Peyer's patch (tissue), 4 donors: ENCODE data around the gene TWSG1. TPM values are rescaled to one million over a fixed set of nuclear protein-coding genes. Genes with fewer than 3 reads are reported as not detected.

ENCODE experiments used
- DNase-seq, 3 donors: peaks; one replicate each; pipeline ENCODE4 v3.0.0-alpha.2; 2017 to 2019
- H3K27ac ChIP-seq, 4 donors: fragments of 200-600 bp; sonication (generic); one replicate each; pipeline ENCODE4 v1.5.1; 2016 to 2019
- H3K27me3 ChIP-seq, 2 donors: fragments of 200-600 bp; sonication (generic); one replicate each; pipeline ENCODE4 v1.5.1; 2019
- H3K36me3 ChIP-seq, 3 donors: fragments of 200-600 bp; sonication (generic); one replicate each; pipeline ENCODE4 v1.5.1; 2016 to 2019
- H3K4me1 ChIP-seq, 4 donors: fragments of 200-600 bp; sonication (generic); one replicate each; pipeline ENCODE4 v1.5.1; 2016 to 2019
- H3K4me3 ChIP-seq, 4 donors: fragments of 200-600 bp; sonication (generic); 1 replicate in 3 of 4; 2 replicates in 1 of 4; pipeline ENCODE4 v1.5.1; 2016 to 2019; ENCODE audit warnings: mild to moderate bottlenecking in 1 of 4
- H3K9me3 ChIP-seq, 4 donors: fragments of 200-600 bp; sonication (generic); one replicate each; pipeline ENCODE4 v1.5.1; 2016 to 2019; ENCODE audit warnings: mild to moderate bottlenecking in 1 of 4
- CTCF ChIP-seq, 6 experiments: fragments of 450-650 bp in 4 of 6; fragments of 200-600 bp in 2 of 6; sonication (generic) in 1 of 6; IDR thresholded peaks; one replicate each; pipeline ENCODE4 v1.5.1; 2017 to 2019; ENCODE audit warnings: antibody characterized with exemption in 6 of 6, mild to moderate bottlenecking in 3 of 6, moderate library complexity in 1 of 6
- POLR2A ChIP-seq, 2 donors: fragments of 450-650 bp; IDR thresholded peaks; one replicate each; pipeline ENCODE4 v1.5.1; 2017; ENCODE audit warnings: antibody characterized with exemption in 2 of 2, mild to moderate bottlenecking in 2 of 2, moderate library complexity in 2 of 2
- total RNA-seq, 4 donors: library from RNA; depleted of rRNA; stranded (reverse); fragments of >200 nt; gene quantifications; one replicate each; pipeline ENCODE4 v1.1.0, GENCODE V29; 2016

Gene TWSG1
- total RNA-seq, 4 donors from 2014 or later: 7.5 to 12.4 (median 10.5) TPM

- TF ChIP-seq POLR2A (IDR thresholded peaks at IDR 0.05) (no peak), CTCF (IDR thresholded peaks at IDR 0.05) (no peak)
- H3K36me3 ChIP-seq: no peaks in the 10 kb centered on the region
Measured at GRCh38 chr18:9343577-9343976, 9.0 kb downstream of the TWSG1 start.

GRCh38 chr18:9346775-9347174 is 12.2 kb downstream of the TWSG1 start:
- no peaks in the 10 kb centered on the region for H3K27me3 ChIP-seq
- TF ChIP-seq POLR2A (IDR thresholded peaks at IDR 0.05) (no peak), CTCF (IDR thresholded peaks at IDR 0.05) (no peak)
- no peaks in the 10 kb centered on the region for H3K36me3 ChIP-seq
- H3K27ac ChIP-seq: no peak overlapping the region
- no peaks in the 10 kb centered on the region for H3K9me3 ChIP-seq
- H3K4me1 ChIP-seq: peaks cover 0 to 3% (median 0%) of the 10 kb centered on the region in 4 donors
- no peak for DNase-seq
- H3K4me3 ChIP-seq: no peak overlapping the region

More at GRCh38 chr18:9343577-9343976, 9.0 kb downstream of the TWSG1 start:
- Histone ChIP-seq H3K4me3 (no peak overlapping the region), H3K9me3 (no peaks in the 10 kb centered on the region), H3K27me3 (no peaks in the 10 kb centered on the region), H3K27ac (no peak overlapping the region), H3K4me1 (peaks cover 0 to 3% (median 0%) of the 10 kb centered on the region in 4 donors)
- no peak for DNase-seq

GRCh38 chr18:9348079-9348671 is 13.6 kb downstream of the TWSG1 start:
- H3K36me3 ChIP-seq: no peaks in the 10 kb centered on the region
- TF ChIP-seq POLR2A (IDR thresholded peaks at IDR 0.05) (no peak), CTCF (IDR thresholded peaks at IDR 0.05) (no peak)

GRCh38 chr18:9348766-9349165 is 14.2 kb downstream of the TWSG1 start:
- DNase-seq: no peak
- no peak overlapping the region for H3K4me3 ChIP-seq
- no peaks in the 10 kb centered on the region for H3K36me3 ChIP-seq
- H3K9me3 ChIP-seq: no peaks in the 10 kb centered on the region
- no peaks in the 10 kb centered on the region for H3K27me3 ChIP-seq
- peaks cover 0 to 3% (median 0%) of the 10 kb centered on the region in 4 donors for H3K4me1 ChIP-seq
- TF ChIP-seq POLR2A (IDR thresholded peaks at IDR 0.05) (no peak), CTCF (IDR thresholded peaks at IDR 0.05) (no peak)
- H3K27ac ChIP-seq: no peak overlapping the region

More at GRCh38 chr18:9348079-9348671, 13.6 kb downstream of the TWSG1 start:
- Histone ChIP-seq H3K4me1 (peaks cover 0 to 3% (median 0%) of the 10 kb centered on the region in 4 donors), H3K27ac (no peak overlapping the region), H3K4me3 (no peak overlapping the region), H3K9me3 (no peaks in the 10 kb centered on the region), H3K27me3 (no peaks in the 10 kb centered on the region)
- DNase-seq: no peak

GRCh38 chr18:9353596-9353995 is 19.0 kb downstream of the TWSG1 start:
- Histone ChIP-seq H3K36me3 (no peaks in the 10 kb centered on the region), H3K4me3 (no peak overlapping the region), H3K4me1 (no peaks in the 10 kb centered on the region), H3K9me3 (no peaks in the 10 kb centered on the region), H3K27me3 (no peaks in the 10 kb centered on the region), H3K27ac (no peak overlapping the region)
- DNase-seq: no peak
- TF ChIP-seq CTCF (IDR thresholded peaks at IDR 0.05): no peak
- no peak for TF ChIP-seq POLR2A (IDR thresholded peaks at IDR 0.05)
